Endothelial cell of umbilical vein (primary cell): ENCODE results near the gene BRK1. TPM values are rescaled to one million over a fixed set of nuclear protein-coding genes. Genes with fewer than 3 reads are reported as not detected.

Source experiments
- BruUV-seq: library from RNA; stranded (reverse); fragments of 400-500 nt; replicated peaks from 2 replicates; lab custom pipeline; 2021; lab: Mats Ljungman, UMichigan
- CTCF ChIA-PET: fragments of 300-600, 350-600 bp; sonication (Branson Sonifier 250); formaldehyde crosslinking; loops from one replicate; lab custom pipeline; 2021; ENCODE audit warnings: antibody characterized with exemption, inconsistent platforms; lab: Charles Lee
- POLR2A ChIA-PET: fragments of 300-600, 350-600 bp; sonication (Branson Sonifier 250); formaldehyde crosslinking; loops from one replicate; lab custom pipeline; 2021; ENCODE audit warnings: antibody characterized with exemption, inconsistent platforms; lab: Charles Lee
- DNase-seq: peaks from one replicate; pipeline ENCODE4 v3.0.0-alpha.2; 2011; ENCODE audit warnings: low read depth, low spot score
- FAIRE-seq: peaks from 2 replicates; lab custom pipeline; 2011; peaks lifted over from hg19 to GRCh38; lab: Jason Lieb, UNC
- H2AFZ ChIP-seq: 2 replicates; pipeline ENCODE4 v1.6.0; 2012; ENCODE audit warnings: low read depth, low read length, control low read depth, inconsistent platforms
- H3K27ac ChIP-seq: 2 replicates; pipeline ENCODE4 v1.5.1; 2011; ENCODE audit warnings: low read depth, mild to moderate bottlenecking, control low read depth, low read length, moderate library complexity; ENCODE audit not compliant: insufficient read depth
- H3K27me3 ChIP-seq, 2 experiments: 2 replicates each; pipeline versions ENCODE4 v1.6.0 to v1.6.1; 2011; ENCODE audit warnings: low read length in 2 of 2, mixed read lengths in 1 of 2; ENCODE audit not compliant: control insufficient read depth in 2 of 2, insufficient read depth in 2 of 2
- H3K36me3 ChIP-seq, 2 experiments: 2 replicates in 1 of 2; 3 replicates in 1 of 2; pipeline ENCODE4 v1.5.1; 2011; ENCODE audit warnings: low read length in 2 of 2, mild to moderate bottlenecking in 1 of 2, moderate library complexity in 1 of 2; ENCODE audit not compliant: control insufficient read depth in 2 of 2, insufficient read depth in 2 of 2; ENCODE audit errors: extremely low read depth in 1 of 2
- H3K4me1 ChIP-seq: 3 replicates; pipeline ENCODE4 v1.5.1; 2011; ENCODE audit warnings: mild to moderate bottlenecking, low read length; ENCODE audit not compliant: control insufficient read depth, insufficient read depth; ENCODE audit errors: extremely low read depth
- H3K4me2 ChIP-seq: 2 replicates; pipeline ENCODE4 v1.6.1; 2011; ENCODE audit warnings: low read length, control low read depth, mixed read lengths; ENCODE audit not compliant: insufficient read depth
- H3K4me3 ChIP-seq, 3 experiments: fragments of 200-600 bp in 1 of 3; sonication (generic), shearing (Covaris generic) in 1 of 3; replicated peaks in 1 of 3; 2 replicates each; pipeline ENCODE4 v1.5.1; 2011 to 2016; ENCODE audit warnings: control low read depth in 3 of 3, low read length in 3 of 3, mild to moderate bottlenecking in 2 of 3, inconsistent platforms in 1 of 3, low read depth in 1 of 3, moderate library complexity in 1 of 3; ENCODE audit not compliant: insufficient read depth in 1 of 3
- H3K79me2 ChIP-seq: 2 replicates; pipeline ENCODE4 v1.6.0; 2012; ENCODE audit warnings: low read length, inconsistent platforms; ENCODE audit not compliant: control insufficient read depth, insufficient read depth
- H3K9ac ChIP-seq: replicated peaks from 2 replicates; pipeline ENCODE3; 2011; ENCODE audit warnings: low read length, control low read depth; ENCODE audit not compliant: insufficient read depth; ENCODE audit errors: extremely low read depth
- H3K9me1 ChIP-seq: replicated peaks from 3 replicates; pipeline ENCODE4 v1.6.0; 2011; ENCODE audit warnings: mild to moderate bottlenecking, low read length; ENCODE audit not compliant: control insufficient read depth, insufficient read depth; ENCODE audit errors: extremely low read depth
- H3K9me3 ChIP-seq: replicated peaks from 2 replicates; pipeline ENCODE4 v1.5.1; 2012; ENCODE audit warnings: low read length, inconsistent platforms; ENCODE audit not compliant: control insufficient read depth, insufficient read depth
- H4K20me1 ChIP-seq: replicated peaks from 2 replicates; pipeline ENCODE3; 2011; ENCODE audit warnings: mild to moderate bottlenecking, low read length; ENCODE audit not compliant: control insufficient read depth, insufficient read depth; ENCODE audit errors: extremely low read depth
- EZH2 ChIP-seq: IDR thresholded peaks from 2 replicates; pipeline ENCODE4 v1.6.1; 2012; ENCODE audit warnings: borderline replicate concordance, low read depth, mild to moderate bottlenecking, moderate library complexity, low read length, inconsistent platforms; ENCODE audit not compliant: severe bottlenecking
- FOS ChIP-seq: IDR thresholded peaks from 2 replicates; pipeline ENCODE4 v1.6.1; 2011; ENCODE audit warnings: mild to moderate bottlenecking, low read length, moderate library complexity, borderline replicate concordance; ENCODE audit not compliant: insufficient read depth
- GATA2 ChIP-seq: IDR thresholded peaks from 2 replicates; pipeline ENCODE4 v1.7.0; 2011; ENCODE audit warnings: low read depth, mild to moderate bottlenecking, moderate library complexity, mixed read lengths, low read length; ENCODE audit not compliant: insufficient read length, insufficient read depth
- JUN ChIP-seq: IDR thresholded peaks from 2 replicates; pipeline ENCODE4 v1.6.1; 2011; ENCODE audit warnings: borderline replicate concordance, low read depth; ENCODE audit not compliant: insufficient read length, insufficient read depth
- MYC ChIP-seq: IDR thresholded peaks from one replicate; pipeline ENCODE4 v1.6.1; 2011; ENCODE audit warnings: mild to moderate bottlenecking, low read depth, low read length
- POLR2A ChIP-seq: IDR thresholded peaks from 2 replicates; pipeline ENCODE4 v1.6.1; 2012; ENCODE audit warnings: low read depth, mild to moderate bottlenecking, control low read depth, low read length
- POLR2AphosphoS5 ChIP-seq: IDR thresholded peaks from 2 replicates; pipeline ENCODE4 v1.6.1; 2012; ENCODE audit warnings: low read depth, mild to moderate bottlenecking, control low read depth, low read length, moderate library complexity; ENCODE audit not compliant: insufficient read depth
- dilution Hi-C: fragments of 300-500 bp; cut with MboI; formaldehyde crosslinking; loops from one replicate; pipeline ENCODE4 v1.15.0; 2019; ENCODE audit warnings: low sequenced_read_pairs; ENCODE audit not compliant: extremely low pct_ligation_motif_present
- intact Hi-C: fragments of 100-400 bp; cut with micrococcal nuclease; formaldehyde crosslinking; loops from one replicate; pipeline ENCODE4 v1.10.0; 2022
- polyA plus RNA-seq, 4 experiments: library from polyadenylated mRNA; depleted of rRNA in 3 of 4; stranded (reverse) in 3 of 4; unstranded in 1 of 4; fragments of >200 nt; gene quantifications; 2 replicates each; pipeline versions ENCODE4 v1.2.1 to v1.2.3, GENCODE V29; 2011 to 2012; ENCODE audit warnings: missing spikeins in 1 of 4
- total RNA-seq: library from RNA; stranded (reverse); gene quantifications from 2 replicates; pipeline ENCODE4 v1.2.3, GENCODE V29; 2021
- TF ChIP-seq, protein P1 (sequence below): IDR thresholded peaks from 2 replicates; pipeline ENCODE4 v1.6.1; 2011; ENCODE audit not compliant: insufficient read depth, insufficient read length
- TF ChIP-seq, protein P2 (sequence below), 2 donors: IDR thresholded peaks; 1 replicate in 1 of 2; 2 replicates in 1 of 2; pipeline ENCODE4 v1.5.1; 2011; ENCODE audit warnings: low read length in 2 of 2, mild to moderate bottlenecking in 2 of 2, moderate library complexity in 2 of 2, control low read depth in 1 of 2, inconsistent platforms in 1 of 2, low read depth in 1 of 2; ENCODE audit not compliant: insufficient read depth in 1 of 2; ENCODE audit errors: extremely low read depth in 1 of 2

The BRK1 gene
- total and polyA plus RNA-seq, 2 donors (not counting 3 experiments of a cell fraction or from before 2014, with no cell fraction given), result 123 to 144 TPM

DNA sequence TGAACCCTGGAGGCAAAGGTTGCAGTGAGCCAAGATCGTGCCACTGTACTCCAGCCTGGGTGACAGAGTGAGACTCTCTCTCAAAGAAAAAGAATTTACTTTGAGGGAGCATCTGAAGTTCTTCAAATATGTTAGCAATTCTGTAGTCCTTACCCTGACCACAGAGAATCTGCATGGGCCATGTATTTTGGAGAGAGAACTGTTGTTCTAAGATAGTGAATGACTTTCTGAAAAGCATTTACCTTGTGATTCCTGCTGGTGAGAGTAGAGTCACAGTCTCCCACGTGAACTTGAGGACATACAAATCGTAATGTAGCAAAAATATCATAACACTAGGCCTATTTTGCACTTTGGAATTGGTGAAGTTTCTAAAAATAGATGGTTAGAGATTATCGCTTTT, 3.9 kb downstream of the BRK1 start:
- TF ChIP-seq MYC (no peak), GATA2 (no peak), JUN (no peak), POLR2AphosphoS5 (no peak), POLR2A (no peak), FOS (no peak), EZH2 (no peak)
- TF ChIP-seq, protein P1, sequence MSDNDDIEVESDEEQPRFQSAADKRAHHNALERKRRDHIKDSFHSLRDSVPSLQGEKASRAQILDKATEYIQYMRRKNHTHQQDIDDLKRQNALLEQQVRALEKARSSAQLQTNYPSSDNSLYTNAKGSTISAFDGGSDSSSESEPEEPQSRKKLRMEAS, result no peak
- TF ChIP-seq, protein P2, sequence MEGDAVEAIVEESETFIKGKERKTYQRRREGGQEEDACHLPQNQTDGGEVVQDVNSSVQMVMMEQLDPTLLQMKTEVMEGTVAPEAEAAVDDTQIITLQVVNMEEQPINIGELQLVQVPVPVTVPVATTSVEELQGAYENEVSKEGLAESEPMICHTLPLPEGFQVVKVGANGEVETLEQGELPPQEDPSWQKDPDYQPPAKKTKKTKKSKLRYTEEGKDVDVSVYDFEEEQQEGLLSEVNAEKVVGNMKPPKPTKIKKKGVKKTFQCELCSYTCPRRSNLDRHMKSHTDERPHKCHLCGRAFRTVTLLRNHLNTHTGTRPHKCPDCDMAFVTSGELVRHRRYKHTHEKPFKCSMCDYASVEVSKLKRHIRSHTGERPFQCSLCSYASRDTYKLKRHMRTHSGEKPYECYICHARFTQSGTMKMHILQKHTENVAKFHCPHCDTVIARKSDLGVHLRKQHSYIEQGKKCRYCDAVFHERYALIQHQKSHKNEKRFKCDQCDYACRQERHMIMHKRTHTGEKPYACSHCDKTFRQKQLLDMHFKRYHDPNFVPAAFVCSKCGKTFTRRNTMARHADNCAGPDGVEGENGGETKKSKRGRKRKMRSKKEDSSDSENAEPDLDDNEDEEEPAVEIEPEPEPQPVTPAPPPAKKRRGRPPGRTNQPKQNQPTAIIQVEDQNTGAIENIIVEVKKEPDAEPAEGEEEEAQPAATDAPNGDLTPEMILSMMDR (IDR thresholded peaks at IDR 0.05; ENCODE audit: extremely low read depth in 1 of 2, insufficient read depth in 1 of 2, low read depth in 1 of 2, low read length in 2 of 2), result no peak
- BruUV-seq, result no TSS peak
- Histone ChIP-seq H3K9me1 (no peaks in the 10 kb centered on the region), H3K27ac (no peak overlapping the region), H2AFZ (no peak overlapping the region), H3K4me1 (peaks cover 9% of the 10 kb centered on the region), H3K4me3 (no peak overlapping the region), H3K4me2 (no peak overlapping the region), H3K36me3 (peaks cover 3% of the 10 kb centered on the region in 2 experiments), H3K9ac (no peak overlapping the region), H3K79me2 (peaks cover 73% of the 10 kb centered on the region), H3K9me3 (no peaks in the 10 kb centered on the region), H4K20me1 (peaks cover 3% of the 10 kb centered on the region), H3K27me3 (no peaks in the 10 kb centered on the region)
- DNase-seq, result no peak
- FAIRE-seq, result no peak
- intact Hi-C loops, result loop anchor here (10.0 kb wide), 1 partner anchor 135 kb away; the partner anchor contains the start of gene EMC3
- dilution Hi-C loops, result no loop called here
- ChIA-PET POLR2A (no interaction called here), CTCF (no interaction called here)
